K562 (cell line): Measurements from ENCODE around the gene PRR14. TPM values are rescaled to one million over a fixed set of nuclear protein-coding genes. Genes with fewer than 3 reads are reported as not detected.

Experiments used
- BCOR ChIP-seq: fragments of 450-650 bp; IDR thresholded peaks from 2 replicates; pipeline ENCODE4 v1.6.1; 2016
- C11orf30 ChIP-seq: fragments of 450-650 bp; IDR thresholded peaks from 2 replicates; pipeline ENCODE4 v1.6.1; 2016; ENCODE audit warnings: low read depth, mild to moderate bottlenecking
- CBFA2T3 ChIP-seq: fragments of 450-650 bp; IDR thresholded peaks from 2 replicates; pipeline ENCODE4 v1.6.1; 2017
- CTBP1 ChIP-seq: fragments of 450-650 bp; IDR thresholded peaks from 2 replicates; pipeline ENCODE4 v1.6.1; 2016; ENCODE audit warnings: borderline replicate concordance
- E2F8 ChIP-seq: fragments of 450-650 bp; IDR thresholded peaks from 2 replicates; pipeline ENCODE4 v1.7.1; 2018; ENCODE audit warnings: mild to moderate bottlenecking, low read depth; ENCODE audit not compliant: partially characterized antibody
- EHMT2 ChIP-seq: fragments of 450-650 bp; IDR thresholded peaks from 2 replicates; pipeline ENCODE4 v1.6.1; 2018; ENCODE audit warnings: antibody characterized with exemption
- GMEB1 ChIP-seq: fragments of 250-450 bp; sonication (Bioruptor Pico); IDR thresholded peaks from 2 replicates; pipeline ENCODE4 v1.4.0; 2020; ENCODE audit warnings: mild to moderate bottlenecking
- KDM5B ChIP-seq: fragments of 200-600 bp; sonication (generic); IDR thresholded peaks from 2 replicates; pipeline ENCODE4 v1.6.1; 2012; ENCODE audit warnings: low read depth, mild to moderate bottlenecking, moderate library complexity, low read length, control low read depth, inconsistent platforms; ENCODE audit not compliant: insufficient replicate concordance
- MEIS2 ChIP-seq: fragments of 450-650 bp; IDR thresholded peaks from 2 replicates; pipeline ENCODE4 v1.6.1; 2014; ENCODE audit warnings: mild to moderate bottlenecking; ENCODE audit not compliant: partially characterized antibody
- NFRKB ChIP-seq: fragments of 450-650 bp; IDR thresholded peaks from 2 replicates; pipeline ENCODE4 v1.6.1; 2016; ENCODE audit warnings: low read depth
- PTBP1 ChIP-seq: fragments of 200-400 bp; formaldehyde crosslinking; IDR thresholded peaks from 2 replicates; pipeline ENCODE4 v1.6.1; 2017; ENCODE audit warnings: low read depth, low read length
- REST ChIP-seq, 2 experiments: fragments of 450-650 bp; formaldehyde crosslinking in 1 of 2; IDR thresholded peaks; 2 replicates each; pipeline versions ENCODE4 v1.4.0 to v1.6.1; 2014 to 2020; ENCODE audit warnings: mild to moderate bottlenecking in 2 of 2, borderline replicate concordance in 1 of 2, low read depth in 1 of 2
- SNAPC5 ChIP-seq: fragments of 250-450 bp; sonication (Bioruptor Pico); IDR thresholded peaks from 2 replicates; pipeline ENCODE4 v1.8.0; 2021; ENCODE audit warnings: moderate library complexity, mild to moderate bottlenecking, inconsistent platforms
- TSC22D4 ChIP-seq: fragments of 450-650 bp; IDR thresholded peaks from 2 replicates; pipeline ENCODE4 v1.6.1; 2016; ENCODE audit warnings: missing genetic modification characterization, missing biosample characterization, control low read depth
- ZNF184 ChIP-seq: sonication (generic); formaldehyde crosslinking; IDR thresholded peaks from 2 replicates; pipeline ENCODE4 v1.5.0; 2020; ENCODE audit warnings: missing genetic modification reagents
- polyA plus RNA-seq, 8 experiments: library from polyadenylated mRNA; depleted of rRNA in 4 of 8; stranded (reverse) in 5 of 8; unstranded in 3 of 8; fragments of >200 nt; fragmentation: Nextera tagmentation in 2 of 8; fragmentation: Illumina TruSeq in 1 of 8; extraction: Ambion mirVana in 2 of 8; extraction: Trizol in 1 of 8; gene quantifications; 2 replicates each; pipeline versions ENCODE4 v1.2.1 to v1.2.3, GENCODE V29; 2011 to 2014; ENCODE audit warnings: inconsistent platforms in 1 of 8, missing spikeins in 1 of 8
- total RNA-seq, 7 experiments: library from RNA; depleted of rRNA in 6 of 7; stranded (reverse); fragments of >200 nt in 6 of 7; fragmentation: Illumina TruSeq in 2 of 7; extraction: Trizol in 2 of 7; gene quantifications; 2 replicates each; pipeline versions ENCODE4 v1.2.1 to v1.2.3, GENCODE V29; 2011 to 2021; ENCODE audit warnings: low replicate concordance in 1 of 7

Gene PRR14
- total and polyA plus RNA-seq, 9 of the 15 experiments (the other 6 are each of a cell fraction or from before 2014, with no cell fraction given) = 2.2 to 63.1 (median 11.5) TPM

GRCh38 chr16:30656974-30657865, 6.5 kb downstream of the PRR14 start (continued):
- TF ChIP-seq GMEB1 (CRISPR knock-in tag) = no peak
- peak; percentile 52 for TF ChIP-seq KDM5B
- no peak for TF ChIP-seq SNAPC5
- no peak for TF ChIP-seq TSC22D4
- no peak for TF ChIP-seq BCOR
- no peak for TF ChIP-seq E2F8
- no peak for TF ChIP-seq CBFA2T3
- TF ChIP-seq EHMT2 = no peak
- no peak for TF ChIP-seq ZNF184 (CRISPR knock-in tag)
- TF ChIP-seq REST (IDR thresholded peaks at IDR 0.05; ENCODE audit: borderline replicate concordance) = no peak
- TF ChIP-seq REST (CRISPR knock-in tag; IDR thresholded peaks at IDR 0.05; ENCODE audit: low read depth) = peak; percentile 80; the same call in 1 of the 2 replicates
- no peak for TF ChIP-seq CTBP1
- 0 out of 2 replicates have a peak, but pooled peaks have one; percentile 28 for TF ChIP-seq NFRKB
- TF ChIP-seq C11orf30 = no peak
- no peak for TF ChIP-seq PTBP1
- no peak for TF ChIP-seq MEIS2
